Measurements from ENCODE around the gene CIT. TPM values are rescaled to one million over a fixed set of nuclear protein-coding genes. Genes with fewer than 3 reads are reported as not detected.

CIT gene
- polyA plus RNA-seq, 12 donors: 4.8 to 19.8 (median 9.3) TPM; not detected in 1

- no peak for DNase-seq
These were observed 180.2 kb downstream of the CIT start for GRCh38 chr12:119696943-119697342.

- DNase-seq: no peak
These were observed 182.1 kb downstream of the CIT start for GRCh38 chr12:119695034-119695433.

GRCh38 chr12:119694111-119694510 is 183.0 kb downstream of the CIT start:
- no peak for DNase-seq

GRCh38 chr12:119693511-119693910 is 183.6 kb downstream of the CIT start:
- no peak for DNase-seq

- DNase-seq: no peak
These were observed 184.1 kb downstream of the CIT start for GRCh38 chr12:119692997-119693396.

- no peak for DNase-seq
These were observed 184.7 kb downstream of the CIT start for GRCh38 chr12:119692410-119692809.

- DNase-seq: no peak
These were observed 185.8 kb downstream of the CIT start for GRCh38 chr12:119691202-119691810.

- no peak for DNase-seq
These were observed 187.1 kb downstream of the CIT start for GRCh38 chr12:119689935-119690500.

- no peak for DNase-seq
These were observed 189.2 kb downstream of the CIT start for GRCh38 chr12:119687879-119688278.

GRCh38 chr12:119687406-119687805 is 189.7 kb downstream of the CIT start:
- DNase-seq: no peak

- no peak for DNase-seq
These were observed 190.3 kb downstream of the CIT start for GRCh38 chr12:119686776-119687175.

GRCh38 chr12:119686355-119686754 is 190.8 kb downstream of the CIT start:
- no peak for DNase-seq

GRCh38 chr12:119685375-119685774 is 191.7 kb downstream of the CIT start:
- no peak for DNase-seq

- DNase-seq: no peak
These were observed 192.3 kb downstream of the CIT start for GRCh38 chr12:119684711-119685369.

- DNase-seq: no peak
These were observed 193.3 kb downstream of the CIT start for GRCh38 chr12:119683816-119684215.

GRCh38 chr12:119683413-119683812 is 193.7 kb downstream of the CIT start:
- no peak for DNase-seq

- no peak for DNase-seq
These were observed 194.4 kb downstream of the CIT start for GRCh38 chr12:119682639-119683252.

- no peak for DNase-seq
These were observed 195.1 kb downstream of the CIT start for GRCh38 chr12:119681728-119682638.

- no peak for DNase-seq
These were observed 196.0 kb downstream of the CIT start for GRCh38 chr12:119681111-119681510.

GRCh38 chr12:119679490-119679889 is 197.6 kb downstream of the CIT start:
- no peak for DNase-seq

GRCh38 chr12:119679081-119679480 is 198.0 kb downstream of the CIT start:
- no peak for DNase-seq

GRCh38 chr12:119678459-119678858 is 198.7 kb downstream of the CIT start:
- DNase-seq: no peak
